Stimulated activated CD8-positive, alpha-beta memory T cell treated with anti-CD3 and anti-CD28 coated beads, Interleukin-15, amount 100 ng/mL, for 48 hours (primary cell): ENCODE data around the gene MDC1.
"Not testable (repeated sequence)": the region's sequence is repeated elsewhere in the genome, so short reads cannot be mapped to it uniquely, and the experiment has no call there.

Experiments used
- DNase-seq, 2 donors: peaks; one replicate each; pipeline ENCODE4 v3.0.0-alpha.2; 2020; ENCODE audit warnings: low read depth in 2 of 2

The MDC1 gene

GRCh38 chr6:30717129-30717844 is at the start of gene MDC1:
Gene MDC1, minus strand, starts transcription at chr6:30717281. Its CDS starts 2,106 bp downstream, at chr6:30715175.
- peak; percentile 99 to 100 for DNase-seq

- no peak for DNase-seq
These were observed 49.5 kb upstream of the MDC1 start for GRCh38 chr6:30766461-30767157.

GRCh38 chr6:30765495-30765894 is 48.4 kb upstream of the MDC1 start:
- DNase-seq: not testable (repeated sequence)

GRCh38 chr6:30764490-30765043 is 47.5 kb upstream of the MDC1 start:
- DNase-seq: not testable (repeated sequence)

GRCh38 chr6:30763618-30764489 is 46.8 kb upstream of the MDC1 start:
- DNase-seq: no peak

- no peak for DNase-seq
These were observed 46.1 kb upstream of the MDC1 start for GRCh38 chr6:30763155-30763617.

- no peak for DNase-seq
These were observed 44.8 kb upstream of the MDC1 start for GRCh38 chr6:30761791-30762429.

GRCh38 chr6:30760549-30760948 is 43.5 kb upstream of the MDC1 start:
- no peak for DNase-seq

GRCh38 chr6:30759575-30760239 is 42.6 kb upstream of the MDC1 start:
- DNase-seq: no peak

GRCh38 chr6:30757261-30757904 is 40.3 kb upstream of the MDC1 start:
- no peak for DNase-seq

GRCh38 chr6:30756405-30757003 is 39.4 kb upstream of the MDC1 start:
- not testable (repeated sequence) for DNase-seq

- no peak for DNase-seq
These were observed 37.5 kb upstream of the MDC1 start for GRCh38 chr6:30754631-30755030.

- DNase-seq: no peak
These were observed 35.3 kb upstream of the MDC1 start for GRCh38 chr6:30752157-30752927.

GRCh38 chr6:30750379-30750668 is 33.2 kb upstream of the MDC1 start:
- DNase-seq: no peak

- no peak for DNase-seq
These were observed 32.7 kb upstream of the MDC1 start for GRCh38 chr6:30749554-30750378.

GRCh38 chr6:30748851-30749540 is 31.9 kb upstream of the MDC1 start:
- DNase-seq: no peak

- no peak for DNase-seq
These were observed 31.1 kb upstream of the MDC1 start for GRCh38 chr6:30747902-30748769.
